OCI-LY1 (cell line): Measurements from ENCODE around the gene KRT1.

Experiments
- CTCF ChIP-seq: fragments of 200-600 bp; sonication (generic), shearing (Covaris generic); IDR thresholded peaks from 2 replicates; pipeline ENCODE4 v1.5.1; 2017; ENCODE audit warnings: mild to moderate bottlenecking, antibody characterized with exemption, low read length, moderate library complexity, mixed read lengths
- EZH2 ChIP-seq: fragments of 200-600 bp; sonication (generic), shearing (Covaris generic); IDR thresholded peaks from 2 replicates; pipeline ENCODE4 v1.8.0; 2017; ENCODE audit warnings: borderline replicate concordance, mixed run types, mild to moderate bottlenecking, antibody characterized with exemption, low read length, moderate library complexity, mixed read lengths

GRCh38 chr12:52629281-52630007 lies 50.8 kb downstream of the KRT1 start:
- no peak for TF ChIP-seq CTCF
- TF ChIP-seq EZH2, result no peak
